Body of pancreas (tissue), 4 donors: ENCODE measurements around the gene ADAMTSL2.

Experiments
- CTCF ChIP-seq, 7 experiments: fragments of 450-650 bp in 4 of 7; fragments of 200-600 bp in 3 of 7; sonication (generic) in 3 of 7; IDR thresholded peaks; one replicate each; pipeline ENCODE4 v1.5.1; 2016 to 2019; ENCODE audit warnings: antibody characterized with exemption in 7 of 7
- POLR2A ChIP-seq, 3 donors: fragments of 450-650 bp; IDR thresholded peaks; one replicate each; pipeline ENCODE4 v1.6.1; 2016; ENCODE audit warnings: antibody characterized with exemption in 3 of 3, mild to moderate bottlenecking in 2 of 3

DNA sequence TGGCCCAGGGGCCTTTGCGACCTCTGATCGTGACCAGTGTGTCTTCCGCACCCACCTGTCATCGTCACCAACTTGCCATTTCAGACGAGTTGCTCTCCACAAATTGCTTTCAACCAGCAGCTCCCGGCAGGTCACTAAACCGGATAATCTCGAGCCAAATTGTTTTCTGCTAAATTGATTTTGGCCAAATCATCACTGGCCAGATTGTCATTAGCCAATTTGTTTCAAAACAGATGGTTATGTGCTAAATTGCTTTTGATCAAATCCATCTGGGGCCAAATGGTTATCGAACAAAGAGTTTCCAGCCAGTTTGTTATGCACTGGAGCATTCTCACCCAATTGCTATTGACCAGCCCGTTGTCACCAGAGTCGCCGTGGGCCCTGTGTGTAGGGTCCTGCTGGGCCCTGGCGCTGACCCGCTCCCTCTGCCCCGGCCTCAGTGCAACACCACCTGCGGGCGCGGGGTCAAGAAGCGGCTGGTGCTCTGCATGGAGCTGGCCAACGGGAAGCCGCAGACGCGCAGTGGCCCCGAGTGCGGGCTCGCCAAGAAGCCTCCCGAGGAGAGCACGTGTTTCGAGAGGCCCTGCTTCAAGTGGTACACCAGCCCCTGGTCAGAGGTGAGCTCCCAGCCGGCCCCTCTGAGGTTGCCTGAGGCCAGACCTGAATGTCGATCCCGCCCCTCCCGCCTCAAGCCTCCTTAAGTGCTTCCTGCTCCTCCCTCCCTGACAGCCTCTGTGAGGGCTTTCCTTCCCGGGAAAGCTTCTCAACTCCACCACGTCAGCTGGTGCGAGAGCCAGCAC, 35.6 kb downstream of the ADAMTSL2 start:
- no peak for TF ChIP-seq CTCF (IDR thresholded peaks at IDR 0.05)
- TF ChIP-seq POLR2A (IDR thresholded peaks at IDR 0.05) = no peak
